ENCODE data around the gene CBLN1. TPM values are rescaled to one million over a fixed set of nuclear protein-coding genes. Genes with fewer than 3 reads are reported as not detected.

CBLN1 gene
- total RNA-seq = under 1 TPM in 1 of 4 donors, not detected in 3; 0.49 TPM

DNA sequence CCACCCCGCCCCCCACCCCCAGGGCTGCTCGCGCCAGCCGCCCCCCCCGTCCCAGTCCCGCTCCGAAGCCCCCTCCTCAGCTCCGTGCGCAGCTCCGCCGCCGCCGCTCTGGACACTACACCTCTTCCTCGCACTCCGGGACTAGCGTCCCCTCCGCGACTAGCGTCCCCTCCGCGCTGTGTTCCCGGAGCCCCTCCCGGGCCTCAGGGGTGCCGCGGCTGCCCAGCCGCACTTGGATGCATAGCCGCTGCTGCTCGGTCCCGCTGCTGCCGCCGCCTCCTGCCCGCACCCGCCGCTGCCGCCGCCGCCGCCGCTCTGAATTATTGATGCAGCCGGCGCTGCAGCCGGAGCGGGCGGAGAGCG lies at the start of gene CBLN1:
TSS of gene CBLN1 (minus strand) at position 359 of the 363 bp plus-strand sequence. CDS start 373 bp downstream, outside the sequence.
- DNase-seq (ENCODE audit: low spot score in 2 of 2) = no peak
- no peaks in the 10 kb centered on the region for H3K36me3 ChIP-seq
- H3K4me3 ChIP-seq = peak within 1 kb of the TSS; percentile 45
- peaks cover 96% of the 10 kb centered on the region for H3K27me3 ChIP-seq
- no peak within 1 kb of the TSS for H3K27ac ChIP-seq
- H3K4me1 ChIP-seq = peaks cover 62% of the 10 kb centered on the region
- TF ChIP-seq POLR2A (IDR thresholded peaks at IDR 0.05) (no peak), EP300 (IDR thresholded peaks at IDR 0.05) (no peak), POLR2AphosphoS5 (IDR thresholded peaks at IDR 0.05) (no peak)
- TF ChIP-seq, protein P1, sequence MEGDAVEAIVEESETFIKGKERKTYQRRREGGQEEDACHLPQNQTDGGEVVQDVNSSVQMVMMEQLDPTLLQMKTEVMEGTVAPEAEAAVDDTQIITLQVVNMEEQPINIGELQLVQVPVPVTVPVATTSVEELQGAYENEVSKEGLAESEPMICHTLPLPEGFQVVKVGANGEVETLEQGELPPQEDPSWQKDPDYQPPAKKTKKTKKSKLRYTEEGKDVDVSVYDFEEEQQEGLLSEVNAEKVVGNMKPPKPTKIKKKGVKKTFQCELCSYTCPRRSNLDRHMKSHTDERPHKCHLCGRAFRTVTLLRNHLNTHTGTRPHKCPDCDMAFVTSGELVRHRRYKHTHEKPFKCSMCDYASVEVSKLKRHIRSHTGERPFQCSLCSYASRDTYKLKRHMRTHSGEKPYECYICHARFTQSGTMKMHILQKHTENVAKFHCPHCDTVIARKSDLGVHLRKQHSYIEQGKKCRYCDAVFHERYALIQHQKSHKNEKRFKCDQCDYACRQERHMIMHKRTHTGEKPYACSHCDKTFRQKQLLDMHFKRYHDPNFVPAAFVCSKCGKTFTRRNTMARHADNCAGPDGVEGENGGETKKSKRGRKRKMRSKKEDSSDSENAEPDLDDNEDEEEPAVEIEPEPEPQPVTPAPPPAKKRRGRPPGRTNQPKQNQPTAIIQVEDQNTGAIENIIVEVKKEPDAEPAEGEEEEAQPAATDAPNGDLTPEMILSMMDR (IDR thresholded peaks at IDR 0.05) = no peak
- whole genome bisulfite sequencing = 0% methylated on average over 7 of the region's 45 CpGs
- no peaks in the 10 kb centered on the region for H3K9me3 ChIP-seq

DNA sequence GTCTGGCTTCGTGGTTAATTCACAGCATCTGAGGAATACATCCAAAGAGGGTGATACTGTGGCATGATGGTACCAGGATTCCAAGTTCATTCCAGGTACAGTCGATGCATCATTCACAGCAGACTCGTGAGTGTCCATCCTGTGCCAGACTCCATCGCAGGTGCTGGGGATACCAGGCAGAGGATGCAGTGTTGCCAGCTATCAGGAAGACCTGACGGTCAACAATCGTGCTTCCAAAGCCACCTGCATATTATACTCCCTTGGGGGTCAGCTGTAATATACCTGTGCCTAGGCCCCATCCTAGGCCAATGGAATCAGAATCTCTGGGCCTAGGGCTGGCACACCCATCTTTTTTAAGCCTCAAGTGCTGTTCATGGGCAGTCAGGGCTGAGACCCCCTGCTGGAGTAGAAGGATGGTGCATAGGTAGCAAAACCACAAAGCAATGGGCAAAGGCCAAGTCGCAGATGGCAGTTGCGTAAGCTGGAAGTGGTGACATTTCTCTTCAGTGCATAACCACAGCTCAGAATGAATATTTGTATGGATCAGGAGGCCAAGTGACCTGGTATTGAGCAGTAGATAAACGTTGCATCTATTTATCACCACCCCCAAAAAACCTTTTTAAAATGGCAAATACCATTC lies 49.0 kb upstream of the CBLN1 start:
- H3K4me1 ChIP-seq = peaks cover 4% of the 10 kb centered on the region
- no peak for TF ChIP-seq EP300 (IDR thresholded peaks at IDR 0.05)
- TF ChIP-seq POLR2A (IDR thresholded peaks at IDR 0.05) = no peak
- no peak for TF ChIP-seq POLR2AphosphoS5 (IDR thresholded peaks at IDR 0.05)
- TF ChIP-seq, protein P1 (IDR thresholded peaks at IDR 0.05) = no peak
- H3K27me3 ChIP-seq = no peaks in the 10 kb centered on the region
- no peak overlapping the region for H3K27ac ChIP-seq
- no peaks in the 10 kb centered on the region for H3K36me3 ChIP-seq
- WGBS = 64% methylated on average over 7 of the region's 9 CpGs
- no peaks in the 10 kb centered on the region for H3K9me3 ChIP-seq
- no peak for DNase-seq (ENCODE audit: low spot score in 2 of 2)
- no peak overlapping the region for H3K4me3 ChIP-seq

DNA sequence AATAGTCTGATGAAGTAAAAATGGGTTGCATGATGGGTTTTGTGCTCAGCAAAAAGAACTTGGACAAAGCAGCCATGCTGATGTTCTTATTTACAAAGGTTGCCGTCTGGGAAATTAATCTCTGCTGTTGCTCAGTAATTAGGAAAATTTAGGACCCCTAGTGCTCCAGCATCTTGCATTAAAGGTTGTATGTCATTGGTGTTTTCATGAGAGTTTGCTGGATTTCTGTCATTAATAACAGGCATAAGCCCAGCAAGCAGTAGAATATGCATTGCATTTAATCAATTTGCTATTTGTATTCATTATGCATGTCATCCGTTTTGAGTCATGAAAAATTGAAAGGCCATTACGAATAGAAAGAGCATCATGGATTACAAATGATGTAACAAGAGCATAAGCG lies 46.7 kb upstream of the CBLN1 start:
- WGBS = 83% methylated on average over 4 of the region's 4 CpGs
- Histone ChIP-seq H3K4me3 (no peak overlapping the region), H3K27ac (no peak overlapping the region), H3K27me3 (no peaks in the 10 kb centered on the region), H3K36me3 (no peaks in the 10 kb centered on the region), H3K4me1 (peaks cover 4% of the 10 kb centered on the region), H3K9me3 (no peaks in the 10 kb centered on the region)
- DNase-seq (ENCODE audit: low spot score in 2 of 2) = no peak
- TF ChIP-seq POLR2A (IDR thresholded peaks at IDR 0.05) (no peak), POLR2AphosphoS5 (IDR thresholded peaks at IDR 0.05) (no peak), EP300 (IDR thresholded peaks at IDR 0.05) (no peak)
- TF ChIP-seq, protein P1 (IDR thresholded peaks at IDR 0.05) = no peak

DNA sequence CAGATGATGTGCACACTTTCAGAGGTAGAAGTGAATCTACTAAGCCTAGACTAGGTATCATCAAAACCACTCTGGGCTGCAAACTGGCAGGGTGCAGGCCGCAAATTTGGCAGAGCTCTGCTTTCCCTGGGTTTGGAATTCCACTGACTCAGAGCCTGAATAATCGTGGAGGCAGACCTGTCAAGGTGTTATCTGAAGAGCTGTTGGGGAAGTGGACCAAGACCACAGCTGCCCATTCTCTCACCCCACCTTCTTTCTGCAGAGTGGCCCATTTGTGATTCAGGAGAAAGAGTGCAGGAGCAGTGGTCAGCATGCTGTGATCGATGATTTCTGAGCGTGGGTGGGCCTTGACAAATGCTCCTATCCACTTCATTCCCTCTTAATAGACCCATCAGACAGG lies 45.8 kb upstream of the CBLN1 start:
- 66% methylated on average over 4 of the region's 4 CpGs for WGBS
- TF ChIP-seq POLR2AphosphoS5 (IDR thresholded peaks at IDR 0.05) = no peak
- no peak for TF ChIP-seq POLR2A (IDR thresholded peaks at IDR 0.05)
- no peak for TF ChIP-seq EP300 (IDR thresholded peaks at IDR 0.05)
- TF ChIP-seq, protein P1 (IDR thresholded peaks at IDR 0.05) = no peak
- peaks cover 4% of the 10 kb centered on the region for H3K27me3 ChIP-seq
- H3K27ac ChIP-seq = no peak overlapping the region
- no peaks in the 10 kb centered on the region for H3K4me1 ChIP-seq
- DNase-seq (ENCODE audit: low spot score in 2 of 2) = no peak
- H3K4me3 ChIP-seq = no peak overlapping the region
- H3K9me3 ChIP-seq = no peaks in the 10 kb centered on the region
- H3K36me3 ChIP-seq = no peaks in the 10 kb centered on the region

DNA sequence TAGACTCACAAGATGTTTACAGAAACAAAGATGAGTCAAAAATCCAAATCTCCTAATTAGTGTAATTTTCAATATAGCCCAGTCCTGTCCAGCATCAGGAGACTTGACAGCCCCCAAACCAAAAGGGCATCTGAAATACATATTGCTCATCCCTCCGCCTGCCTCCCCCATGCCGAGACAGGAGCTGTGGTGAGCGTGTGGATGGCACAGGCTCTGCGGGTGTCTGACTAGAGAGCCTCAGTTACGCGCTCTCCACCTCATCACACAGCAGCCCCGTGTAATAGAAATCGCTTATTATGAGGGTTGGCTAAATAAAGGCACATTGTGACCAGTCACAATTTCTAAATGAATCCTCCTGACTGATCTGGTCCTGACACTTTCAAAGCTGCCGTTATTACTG lies 43.1 kb upstream of the CBLN1 start:
- 87% methylated on average over 9 of the region's 9 CpGs for WGBS

More for the DNA sequence above, 43.1 kb upstream of the CBLN1 start:
- peaks cover 4% of the 10 kb centered on the region for H3K27me3 ChIP-seq
- no peak overlapping the region for H3K27ac ChIP-seq
- no peaks in the 10 kb centered on the region for H3K4me1 ChIP-seq
- TF ChIP-seq POLR2AphosphoS5 (IDR thresholded peaks at IDR 0.05) (no peak), EP300 (IDR thresholded peaks at IDR 0.05) (no peak), POLR2A (IDR thresholded peaks at IDR 0.05) (no peak)
- TF ChIP-seq, protein P1 (IDR thresholded peaks at IDR 0.05) = no peak
- no peak overlapping the region for H3K4me3 ChIP-seq
- H3K36me3 ChIP-seq = no peaks in the 10 kb centered on the region
- H3K9me3 ChIP-seq = no peaks in the 10 kb centered on the region
- no peak for DNase-seq (ENCODE audit: low spot score in 2 of 2)

Data from suprapubic skin (tissue), 4 donors.